GM21526 (cell line): ENCODE measurements around the gene PLA2G4E.

Experiments
- ATAC-seq: cut with Tn5 transposase; IDR thresholded peaks from one replicate; pipeline ENCODE4 v1.9.1; 2021; ENCODE audit warnings: moderate library complexity; ENCODE audit not compliant: unreplicated experiment, low FRiP score

The PLA2G4E gene

GRCh38 chr15:41995476-41995855 is 25.4 kb downstream of the PLA2G4E start:
- no peak for ATAC-seq

GRCh38 chr15:41994772-41995475 is 25.9 kb downstream of the PLA2G4E start:
- ATAC-seq: no peak

- ATAC-seq: no peak
Observed at GRCh38 chr15:41994171-41994650, 26.6 kb downstream of the PLA2G4E start.

- no peak for ATAC-seq
Observed at GRCh38 chr15:41993472-41994170, 27.2 kb downstream of the PLA2G4E start.

- no peak for ATAC-seq
Observed at GRCh38 chr15:41992803-41993190, 28.0 kb downstream of the PLA2G4E start.

GRCh38 chr15:41992151-41992802 is 28.6 kb downstream of the PLA2G4E start:
- no peak for ATAC-seq

GRCh38 chr15:41990691-41991090 is 30.2 kb downstream of the PLA2G4E start:
- no peak for ATAC-seq

- ATAC-seq: no peak
Observed at GRCh38 chr15:41990243-41990605, 30.6 kb downstream of the PLA2G4E start.

- ATAC-seq: no peak
Observed at GRCh38 chr15:41989573-41990242, 31.1 kb downstream of the PLA2G4E start.

GRCh38 chr15:41988896-41989572 is 31.8 kb downstream of the PLA2G4E start:
- no peak for ATAC-seq

- no peak for ATAC-seq
Observed at GRCh38 chr15:41987925-41988275, 32.9 kb downstream of the PLA2G4E start.

- no peak for ATAC-seq
Observed at GRCh38 chr15:41987246-41987924, 33.5 kb downstream of the PLA2G4E start.

- ATAC-seq: no peak
Observed at GRCh38 chr15:41985236-41986160, 35.3 kb downstream of the PLA2G4E start.

- no peak for ATAC-seq
Observed at GRCh38 chr15:41984622-41985021, 36.2 kb downstream of the PLA2G4E start.

- no peak for ATAC-seq
Observed at GRCh38 chr15:41983621-41984571, 36.9 kb downstream of the PLA2G4E start.

- ATAC-seq: no peak
Observed at GRCh38 chr15:41983221-41983620, 37.6 kb downstream of the PLA2G4E start.

- no peak for ATAC-seq
Observed at GRCh38 chr15:41982133-41982930, 38.5 kb downstream of the PLA2G4E start.
